GM18507 (cell line): ENCODE data around the gene URM1.
"Not testable (repeated sequence)": the region's sequence is repeated elsewhere in the genome, so short reads cannot be mapped to it uniquely, and the experiment has no call there.

Source experiments
- DNase-seq: peaks from one replicate; pipeline ENCODE4 v3.0.0; 2011; ENCODE audit warnings: low read depth; ENCODE audit not compliant: insufficient read length; ENCODE audit errors: extremely low spot score
- FAIRE-seq: peaks from 2 replicates; lab custom pipeline; 2011; peaks lifted over from hg19 to GRCh38; lab: Jason Lieb, UNC

Gene URM1

DNA sequence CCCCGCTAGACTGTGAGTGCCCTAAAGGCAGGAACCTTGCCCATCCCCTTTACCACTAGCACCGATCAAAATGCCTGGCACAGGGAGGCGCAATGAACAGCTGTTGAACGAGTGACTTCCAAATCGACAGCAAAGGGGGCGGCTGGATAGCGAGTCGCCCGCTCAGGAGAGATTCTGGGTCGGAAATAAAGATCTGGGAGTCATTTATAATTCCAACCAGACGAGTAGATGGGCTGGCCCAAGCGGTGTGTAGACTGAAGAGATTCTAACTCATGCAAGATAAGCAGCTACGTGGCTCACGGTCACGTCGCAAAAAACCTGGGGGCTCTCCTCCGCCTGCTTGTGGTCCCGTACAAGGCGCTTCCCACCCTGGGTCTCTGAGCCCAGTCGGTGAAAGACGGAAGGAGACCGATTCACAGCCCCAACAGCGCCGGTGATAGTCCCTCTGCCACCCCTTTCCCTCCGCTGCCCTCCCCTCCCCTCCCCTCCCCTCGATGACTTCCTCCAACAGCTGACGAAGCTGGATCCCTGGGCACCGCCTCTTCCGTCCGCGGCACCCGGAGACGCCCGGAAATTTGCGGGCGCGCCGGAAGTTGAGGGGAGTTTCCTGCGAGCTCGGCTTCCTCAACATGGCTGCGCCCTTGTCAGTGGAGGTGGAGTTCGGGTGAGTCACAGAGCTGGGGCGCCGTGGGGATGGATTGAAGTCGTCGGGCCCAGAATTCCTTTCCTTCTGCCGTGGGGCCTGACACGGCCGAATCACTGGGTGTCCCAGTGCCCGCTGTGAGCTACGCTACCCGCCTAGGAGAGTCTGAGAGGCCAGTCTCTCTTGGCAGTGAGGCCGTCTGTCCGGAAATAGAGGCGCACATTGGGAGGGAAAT lies at the start of gene URM1:
URM1 (plus strand) TSS at position 623 of the 878 bp plus-strand sequence; CDS start at position 630, 7 bp downstream.
- peak; percentile 91 for FAIRE-seq
- peak; percentile 96 for DNase-seq

DNA sequence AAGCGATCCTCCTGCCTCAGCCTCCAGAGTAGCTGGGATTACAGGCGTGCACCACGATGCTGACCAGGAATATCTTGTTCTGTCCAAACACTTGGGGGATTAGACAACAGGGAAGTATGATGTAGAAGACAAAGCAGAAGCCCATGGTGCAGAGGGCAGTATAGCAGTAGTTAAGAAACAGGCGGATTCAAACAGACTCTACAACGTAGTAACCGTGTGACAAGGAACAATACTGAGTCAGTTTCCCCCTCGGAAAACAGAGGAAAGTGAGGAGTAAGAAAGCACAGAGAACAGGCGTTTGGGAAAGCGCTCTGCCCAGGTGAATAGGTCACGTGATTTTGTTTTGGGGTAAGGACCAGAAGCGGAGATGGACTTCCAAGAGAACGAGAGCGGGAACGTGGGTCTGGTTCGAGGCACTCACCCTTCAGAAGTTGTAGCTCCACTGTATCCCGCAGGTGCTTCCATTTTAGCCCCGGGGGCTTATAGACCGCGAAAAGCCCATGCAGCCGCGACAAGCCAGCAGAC lies 49.2 kb upstream of the URM1 start:
- DNase-seq (no peak), FAIRE-seq (no peak)

DNA sequence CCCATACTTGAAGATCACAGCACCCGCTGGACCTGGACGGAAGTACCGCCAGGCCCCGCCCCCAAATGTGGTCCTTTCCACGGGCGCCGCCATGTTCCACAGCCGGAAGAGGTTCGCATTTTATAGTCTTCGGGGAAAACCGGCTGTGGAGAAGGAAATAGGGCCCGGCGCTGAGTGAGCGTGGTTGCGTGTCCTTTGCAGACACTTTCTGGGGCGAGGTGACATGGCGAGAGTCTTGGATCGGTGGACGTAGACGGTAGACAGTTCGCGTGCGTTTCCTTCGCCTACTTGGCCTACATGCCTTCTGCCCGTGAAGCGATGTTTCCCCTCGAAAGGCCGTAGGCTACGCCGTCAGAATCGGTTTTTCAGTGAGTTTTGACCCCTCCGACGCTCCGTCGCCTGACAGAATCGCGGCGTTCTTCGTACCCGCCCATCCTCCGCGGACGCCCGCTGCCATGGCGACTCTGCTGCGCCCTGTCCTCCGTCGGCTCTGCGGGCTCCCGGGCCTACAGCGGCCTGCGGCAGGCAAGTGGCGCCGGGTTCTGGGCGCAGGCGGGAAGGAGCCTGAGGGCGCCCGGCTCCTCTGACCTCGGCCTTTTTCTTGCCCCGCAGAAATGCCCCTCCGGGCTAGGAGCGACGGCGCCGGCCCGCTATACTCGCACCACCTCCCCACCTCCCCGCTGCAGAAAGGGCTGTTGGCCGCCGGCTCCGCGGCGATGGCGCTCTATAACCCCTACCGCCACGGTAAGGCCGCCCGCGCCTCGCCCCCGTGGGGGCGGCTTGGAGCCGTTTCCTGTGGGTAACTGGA lies 48.6 kb upstream of the URM1 start, which contains the start of the genes COQ4 and TRUB2:
COQ4 (plus strand) TSS at position 436 of the 808 bp plus-strand sequence; CDS start at position 456, 20 bp downstream.
TRUB2 (minus strand) TSS at position 44 of the 808 bp plus-strand sequence; CDS start at position 5, 39 bp downstream.
- peak; percentile 95 for DNase-seq
- peak; percentile 67 for FAIRE-seq

DNA sequence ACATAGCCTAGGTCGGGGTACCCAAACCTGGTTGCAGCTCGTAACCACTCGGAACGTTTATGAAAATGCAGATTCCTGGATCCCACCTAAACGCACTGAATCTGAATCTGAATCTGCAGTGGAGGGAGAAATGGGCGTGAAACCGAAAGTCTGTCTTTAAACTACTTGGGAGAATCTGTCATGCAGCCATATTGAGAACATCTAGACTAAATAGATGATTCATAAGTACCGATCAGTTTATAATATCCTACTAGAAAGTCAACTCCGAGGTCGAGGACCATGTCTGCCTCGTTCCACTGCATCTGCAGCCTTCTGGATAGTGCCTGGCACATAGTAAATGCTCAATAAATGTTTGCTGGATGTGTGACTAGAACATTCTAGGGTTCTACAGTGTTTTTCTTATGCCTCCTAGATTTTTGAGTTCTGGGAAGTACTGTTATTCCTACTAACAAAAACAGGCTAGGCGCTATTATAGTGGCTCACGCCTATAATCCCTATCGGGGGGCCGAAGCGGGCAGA lies 47.9 kb upstream of the URM1 start:
- FAIRE-seq, result no peak
- DNase-seq, result no peak

DNA sequence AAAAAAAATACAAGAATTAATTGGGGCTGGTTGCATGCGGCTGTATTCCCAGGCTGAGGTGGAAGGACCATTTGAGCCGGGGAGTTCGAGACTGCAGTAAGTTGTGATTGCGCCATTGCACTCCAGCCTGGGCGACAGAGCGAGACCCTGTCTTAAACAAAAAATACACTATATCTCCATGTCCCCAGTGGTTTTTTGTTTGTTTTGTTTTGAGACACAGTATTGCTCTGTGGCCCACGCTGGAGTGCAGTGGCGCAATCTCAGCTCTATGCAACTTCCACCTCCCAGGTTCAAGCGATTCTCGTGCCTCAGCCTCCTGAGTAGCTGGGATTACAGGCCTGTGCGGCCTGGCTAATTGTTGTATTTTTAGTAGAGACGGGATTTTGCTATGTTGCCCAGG lies 47.4 kb upstream of the URM1 start:
- FAIRE-seq (no peak), DNase-seq (no peak)

DNA sequence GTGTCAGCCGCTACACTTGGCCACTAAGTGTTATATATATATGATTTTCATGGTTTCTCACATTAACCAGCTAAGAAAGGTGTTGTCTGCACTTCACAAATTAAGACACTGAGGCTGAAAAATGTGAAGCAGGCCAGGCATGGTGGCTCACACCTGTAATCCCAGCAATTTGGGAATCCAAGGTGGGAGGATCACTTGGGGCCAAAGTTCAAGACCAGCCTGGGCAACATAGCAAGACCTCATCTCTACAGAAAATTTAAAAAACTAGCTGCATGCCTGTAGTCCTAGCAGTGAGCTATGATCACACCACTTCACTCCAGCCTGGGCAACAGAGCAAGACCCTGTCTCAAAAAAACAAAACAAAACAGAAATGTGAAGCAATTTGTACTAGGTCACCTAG lies 46.8 kb upstream of the URM1 start:
- no peak for DNase-seq
- no peak for FAIRE-seq

DNA sequence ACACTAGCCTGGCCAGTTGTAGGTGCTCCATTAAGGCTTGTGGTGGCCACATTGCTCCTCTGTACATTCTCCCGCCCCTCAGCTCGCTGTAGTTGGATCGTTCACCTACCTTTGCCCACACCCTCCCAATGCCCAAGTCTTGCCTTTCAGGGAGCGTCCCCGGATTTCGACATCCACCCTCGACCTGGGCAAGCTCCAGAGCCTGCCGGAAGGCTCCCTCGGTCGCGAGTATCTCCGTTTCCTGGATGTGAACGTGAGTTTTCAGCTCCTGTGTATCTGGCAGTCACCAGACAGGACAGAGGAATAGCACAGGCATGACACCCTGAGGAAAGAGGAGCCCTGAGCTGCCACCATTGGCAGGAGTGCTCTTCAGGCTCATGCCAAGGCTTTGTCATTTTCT lies 45.5 kb upstream of the URM1 start:
- no peak for FAIRE-seq
- no peak for DNase-seq

DNA sequence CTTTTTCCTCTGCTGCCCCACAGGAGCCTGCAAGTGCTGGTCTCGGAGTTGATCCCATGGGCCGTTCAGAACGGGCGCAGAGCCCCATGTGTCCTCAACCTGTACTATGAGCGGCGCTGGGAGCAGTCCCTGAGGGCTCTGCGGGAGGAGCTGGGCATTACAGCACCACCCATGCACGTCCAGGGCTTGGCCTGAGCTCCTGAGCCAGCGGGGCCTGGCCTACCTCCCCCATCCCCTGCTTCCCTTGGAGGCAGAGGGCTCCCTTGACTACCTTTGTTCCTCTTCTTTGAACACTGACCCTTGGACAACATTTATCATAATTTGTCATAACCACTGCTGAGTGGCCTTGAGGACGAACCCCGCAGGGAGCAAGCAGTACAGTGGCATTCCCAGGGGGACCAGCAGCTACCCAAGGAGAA lies 37.7 kb upstream of the URM1 start:
- FAIRE-seq (no peak), DNase-seq (no peak)

DNA sequence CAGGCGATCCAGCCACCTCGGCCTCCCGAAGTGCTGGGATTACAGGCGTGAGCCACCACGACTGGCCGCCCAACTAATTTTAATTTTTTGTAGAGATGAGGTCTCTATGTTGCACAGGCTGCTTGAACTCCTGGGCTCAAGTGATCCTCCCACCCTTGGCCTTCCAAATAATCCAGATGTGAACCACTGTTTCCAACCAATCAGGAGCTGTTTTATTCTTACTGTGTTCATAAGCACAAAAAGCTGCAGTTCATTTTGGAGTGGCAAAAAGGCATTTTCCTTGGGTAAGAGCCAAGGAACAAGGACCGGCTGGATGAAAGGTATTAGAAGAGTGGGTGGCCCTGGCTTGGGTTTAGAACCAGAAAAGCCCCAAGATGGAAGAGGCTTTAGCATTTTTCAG lies 36.0 kb upstream of the URM1 start:
- no peak for DNase-seq
- no peak for FAIRE-seq

DNA sequence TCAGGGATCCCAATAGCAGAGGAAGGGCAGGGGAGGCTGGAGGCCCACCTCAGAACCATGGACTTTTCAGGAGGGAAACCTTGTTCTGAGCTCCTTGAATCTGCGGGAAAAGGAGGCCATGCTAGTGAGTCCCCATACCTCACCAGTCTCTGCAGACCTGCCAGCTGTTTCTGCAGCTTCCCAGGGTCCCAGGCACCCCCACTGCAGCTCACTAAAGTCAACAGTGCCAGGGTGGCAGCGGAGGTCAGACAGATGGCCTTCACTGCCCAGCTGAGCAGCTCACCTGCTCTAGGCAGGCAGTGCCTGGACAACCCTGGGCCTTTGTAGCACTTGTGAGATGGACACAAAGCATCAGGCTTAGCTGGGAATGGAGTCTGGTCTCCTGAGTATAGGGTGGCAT lies 35.3 kb upstream of the URM1 start:
- DNase-seq (no peak), FAIRE-seq (no peak)

DNA sequence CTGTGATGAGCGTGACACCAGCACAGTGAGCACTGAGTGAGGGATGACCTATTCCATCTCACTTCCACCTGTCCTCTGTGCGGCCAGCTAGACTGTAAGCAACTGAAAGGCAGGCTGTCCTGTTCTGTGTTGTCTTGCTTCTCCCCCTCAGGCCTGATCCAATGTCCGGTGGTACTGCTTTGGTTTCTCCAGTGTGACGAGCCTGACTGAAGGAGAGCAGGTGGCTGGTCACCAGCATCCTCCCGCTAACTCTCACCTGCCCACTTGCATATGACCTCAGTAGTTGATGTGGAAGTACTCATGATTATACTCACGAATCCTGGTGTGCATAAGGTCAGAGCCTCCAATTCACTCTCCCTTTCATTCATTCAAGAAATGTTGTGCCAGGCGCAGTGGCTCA lies 33.2 kb upstream of the URM1 start:
- FAIRE-seq, result no peak

DNA sequence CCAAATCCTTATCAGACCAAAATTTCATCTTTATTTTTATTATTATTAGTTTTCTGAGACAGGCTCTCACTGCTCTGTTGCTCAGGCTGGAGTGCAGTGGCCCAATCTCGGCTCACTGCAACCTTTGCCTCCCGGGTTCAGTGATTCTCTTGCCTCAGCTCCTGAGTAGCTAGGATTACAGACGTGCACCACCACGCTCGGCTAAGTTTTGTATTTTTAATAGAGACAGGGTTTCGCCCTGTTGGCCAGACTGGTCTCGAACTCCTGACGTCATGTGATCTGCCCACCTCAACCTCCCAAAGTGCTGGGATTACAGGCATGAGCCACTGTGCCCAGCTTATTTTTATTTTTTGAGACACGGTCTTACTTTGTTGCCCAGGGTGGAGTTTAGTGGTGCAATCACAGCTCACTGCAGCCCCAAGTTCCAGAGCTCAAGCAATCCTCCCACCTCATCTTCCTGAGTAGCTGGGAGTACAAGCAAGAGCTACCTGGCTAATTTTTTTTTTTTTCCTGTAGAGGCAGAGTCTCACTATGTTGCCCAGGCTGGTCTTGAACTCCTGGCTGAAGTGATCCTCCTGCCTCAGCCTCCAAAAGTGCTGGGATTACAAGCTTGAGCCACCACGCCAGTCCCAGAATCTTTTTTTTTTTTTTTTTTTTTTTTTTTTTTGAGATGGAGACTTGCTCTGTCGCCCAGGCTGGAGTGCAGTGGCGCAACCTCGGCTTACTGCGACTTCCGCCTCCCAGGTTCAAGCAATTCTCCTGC lies 32.1 kb upstream of the URM1 start:
- FAIRE-seq, DNase-seq: not testable (repeated sequence)

More for the DNA sequence above, 33.2 kb upstream of the URM1 start:
- DNase-seq, result no peak

DNA sequence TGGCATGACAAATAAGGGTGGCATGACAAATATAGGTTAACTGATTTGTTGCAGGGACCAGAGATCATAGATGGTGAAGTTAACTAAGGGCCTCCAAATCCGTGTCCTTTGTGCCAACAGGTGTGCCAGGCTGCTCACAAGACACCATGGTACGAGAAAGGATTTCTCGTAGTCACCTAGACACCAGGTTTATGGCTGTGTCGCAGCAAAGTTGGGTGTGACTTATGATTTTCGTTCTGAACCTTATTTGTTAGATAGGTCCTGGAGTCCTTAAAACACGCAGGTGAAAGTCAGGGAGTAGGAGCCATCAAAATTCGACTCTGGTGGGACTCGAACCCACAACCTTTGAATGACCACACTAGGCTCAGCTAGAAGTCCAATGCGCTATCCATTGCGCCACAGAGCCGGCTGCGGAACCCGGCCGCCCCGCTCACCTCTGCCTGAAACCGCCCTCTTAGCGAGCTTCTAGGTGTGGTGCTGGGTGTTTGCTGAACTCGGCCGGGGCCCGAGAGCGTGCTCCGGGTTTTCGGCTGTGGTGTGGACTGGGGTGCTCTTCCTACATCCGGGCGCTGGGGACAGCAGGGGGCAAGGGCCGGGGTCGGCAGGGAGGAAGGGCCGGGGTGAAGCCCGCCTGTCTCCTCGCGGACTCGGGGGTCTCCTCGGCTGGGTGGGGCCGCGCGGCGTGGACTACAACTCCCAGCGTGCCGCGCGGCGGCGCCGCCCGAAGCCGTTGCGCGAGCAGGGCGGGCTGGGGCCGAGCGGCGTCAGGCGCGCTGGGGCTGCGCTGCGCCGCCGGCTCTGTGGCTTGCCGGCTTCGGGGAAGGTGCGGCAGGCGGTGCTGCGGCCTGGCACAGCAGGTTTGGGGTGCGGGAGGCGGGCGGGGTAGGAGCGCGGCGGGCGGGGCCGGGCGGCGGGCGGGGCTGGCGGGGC lies 31.1 kb upstream of the URM1 start, which contains the start of gene SLC27A4:
SLC27A4 (plus strand) TSS at position 767 of the 930 bp plus-strand sequence. CDS start 2,606 bp downstream, outside the sequence.
- DNase-seq (peak; percentile 81), FAIRE-seq (peak; percentile 35)

DNA sequence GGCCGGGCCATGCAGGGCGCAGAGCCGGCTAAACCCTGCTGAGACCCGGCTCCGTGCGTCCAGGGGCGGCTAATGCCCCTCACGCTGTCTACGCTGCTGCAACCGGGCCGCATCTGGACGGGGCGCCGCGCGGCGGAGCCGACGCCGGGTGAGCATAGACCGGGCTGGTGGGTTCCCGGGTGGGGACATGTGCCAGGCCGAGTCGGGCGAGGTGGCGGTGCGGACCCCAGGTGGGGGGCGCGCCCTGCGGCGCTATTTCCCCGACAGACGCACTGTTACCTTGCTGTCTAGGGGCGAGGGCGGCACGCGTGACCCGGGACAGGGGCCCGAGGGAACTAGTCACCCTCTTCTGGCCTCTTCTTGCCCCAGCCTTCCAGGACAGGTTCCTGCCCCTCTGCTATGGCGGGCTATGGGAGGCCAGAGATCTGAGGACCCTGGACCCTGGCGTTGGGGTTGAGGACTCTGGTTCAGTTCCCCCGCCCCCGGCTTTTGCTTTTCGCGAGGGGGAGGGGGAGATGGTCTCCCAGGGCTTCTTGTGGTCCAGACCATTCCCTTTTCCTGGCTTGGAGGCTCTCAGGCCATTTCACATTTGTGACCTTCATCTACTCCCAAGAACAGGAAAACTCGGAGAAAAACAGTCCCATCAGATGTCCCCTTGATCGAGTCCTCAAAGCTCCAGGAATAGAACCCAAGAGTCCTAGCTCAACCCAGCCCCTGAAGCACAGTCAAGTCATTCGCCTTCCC lies 30.3 kb upstream of the URM1 start:
- FAIRE-seq, result no peak

DNA sequence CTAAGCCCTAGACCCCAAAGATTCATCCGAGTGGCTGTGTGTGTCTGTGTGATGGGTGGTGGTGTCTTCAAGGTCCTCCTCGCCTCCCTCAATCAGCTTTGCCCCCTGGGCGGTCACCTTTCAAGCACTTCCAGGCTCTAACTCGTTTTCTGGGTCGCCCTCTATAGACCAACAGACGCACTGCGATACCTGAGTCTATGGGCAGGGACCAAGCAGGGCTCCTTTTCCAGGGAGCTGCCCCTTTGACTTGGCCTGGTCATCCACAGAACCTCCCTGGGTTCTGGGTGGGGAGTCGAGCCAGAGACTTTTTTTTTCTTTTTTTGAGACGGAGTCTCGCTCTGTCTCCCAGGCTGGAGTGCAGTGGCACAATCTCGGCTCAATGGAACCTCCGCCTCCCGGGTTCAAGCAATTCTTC lies 29.7 kb upstream of the URM1 start:
- peak; percentile 70 for FAIRE-seq

More for the DNA sequence above, 30.3 kb upstream of the URM1 start:
- no peak for DNase-seq

DNA sequence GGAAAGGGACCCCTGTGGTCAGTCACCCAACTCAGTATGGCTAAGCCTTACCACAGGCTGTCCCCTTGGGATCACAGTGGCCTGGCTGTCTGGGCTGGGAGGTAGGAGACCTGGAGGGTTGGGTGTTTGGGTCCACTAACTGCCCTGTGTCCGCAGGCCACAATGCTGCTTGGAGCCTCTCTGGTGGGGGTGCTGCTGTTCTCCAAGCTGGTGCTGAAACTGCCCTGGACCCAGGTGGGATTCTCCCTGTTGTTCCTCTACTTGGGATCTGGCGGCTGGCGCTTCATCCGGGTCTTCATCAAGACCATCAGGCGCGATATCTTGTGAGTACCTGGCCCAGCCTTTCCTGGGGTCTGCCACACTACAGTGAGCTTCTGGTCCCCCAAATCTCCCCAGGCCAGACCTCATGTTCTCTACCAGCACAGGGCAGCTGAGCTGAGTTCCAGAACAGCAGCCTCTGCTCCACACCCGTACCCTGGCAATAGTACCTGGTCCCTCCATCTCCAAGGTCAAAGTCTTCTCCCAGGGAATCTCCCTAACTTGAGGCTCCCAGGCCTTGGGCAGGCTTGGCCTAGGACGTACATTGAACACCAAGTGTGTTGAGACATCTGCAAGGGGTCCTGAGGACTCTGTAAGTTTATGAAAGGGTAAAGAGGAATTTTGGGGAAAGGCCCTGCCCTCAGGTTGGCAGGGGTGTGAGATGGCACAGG lies 28.0 kb upstream of the URM1 start:
- no peak for DNase-seq

More for the DNA sequence above, 29.7 kb upstream of the URM1 start:
- peak; percentile 51 for DNase-seq

DNA sequence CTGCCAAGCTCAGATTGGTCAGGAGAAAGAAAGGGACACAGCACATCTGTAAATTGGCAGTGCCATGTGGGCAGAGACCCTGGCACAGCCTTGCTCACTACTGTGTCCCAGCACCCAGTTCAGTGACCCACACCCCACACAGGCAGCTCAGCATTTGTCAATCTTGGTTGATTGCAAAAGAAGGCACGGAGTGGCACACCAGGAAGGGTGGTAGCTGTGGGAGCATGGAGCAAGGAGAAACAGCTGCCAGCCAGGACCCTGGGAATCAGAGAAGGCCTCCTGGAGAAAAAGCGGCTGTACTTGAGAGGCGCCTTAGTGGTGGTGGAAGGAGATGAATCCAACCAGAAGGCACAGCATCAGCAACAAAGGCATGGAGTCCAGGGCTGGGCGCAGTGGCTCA lies 27.3 kb upstream of the URM1 start:
- FAIRE-seq (no peak), DNase-seq (no peak)

More for the DNA sequence above, 28.0 kb upstream of the URM1 start:
- FAIRE-seq, result no peak
